HG03558 (cell line): ENCODE data around the gene PRR3.
"Not testable (repeated sequence)": the region's sequence is repeated elsewhere in the genome, so short reads cannot be mapped to it uniquely, and the experiment has no call there.

Source experiments
- ATAC-seq: cut with Tn5 transposase; IDR thresholded peaks from one replicate; pipeline ENCODE4 v1.9.1; 2021; ENCODE audit warnings: moderate number of reproducible peaks; ENCODE audit not compliant: unreplicated experiment; ENCODE audit errors: extremely low read depth

PRR3 gene, protein sequence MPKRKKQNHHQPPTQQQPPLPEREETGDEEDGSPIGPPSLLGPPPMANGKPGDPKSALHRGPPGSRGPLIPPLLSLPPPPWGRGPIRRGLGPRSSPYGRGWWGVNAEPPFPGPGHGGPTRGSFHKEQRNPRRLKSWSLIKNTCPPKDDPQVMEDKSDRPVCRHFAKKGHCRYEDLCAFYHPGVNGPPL

DNA sequence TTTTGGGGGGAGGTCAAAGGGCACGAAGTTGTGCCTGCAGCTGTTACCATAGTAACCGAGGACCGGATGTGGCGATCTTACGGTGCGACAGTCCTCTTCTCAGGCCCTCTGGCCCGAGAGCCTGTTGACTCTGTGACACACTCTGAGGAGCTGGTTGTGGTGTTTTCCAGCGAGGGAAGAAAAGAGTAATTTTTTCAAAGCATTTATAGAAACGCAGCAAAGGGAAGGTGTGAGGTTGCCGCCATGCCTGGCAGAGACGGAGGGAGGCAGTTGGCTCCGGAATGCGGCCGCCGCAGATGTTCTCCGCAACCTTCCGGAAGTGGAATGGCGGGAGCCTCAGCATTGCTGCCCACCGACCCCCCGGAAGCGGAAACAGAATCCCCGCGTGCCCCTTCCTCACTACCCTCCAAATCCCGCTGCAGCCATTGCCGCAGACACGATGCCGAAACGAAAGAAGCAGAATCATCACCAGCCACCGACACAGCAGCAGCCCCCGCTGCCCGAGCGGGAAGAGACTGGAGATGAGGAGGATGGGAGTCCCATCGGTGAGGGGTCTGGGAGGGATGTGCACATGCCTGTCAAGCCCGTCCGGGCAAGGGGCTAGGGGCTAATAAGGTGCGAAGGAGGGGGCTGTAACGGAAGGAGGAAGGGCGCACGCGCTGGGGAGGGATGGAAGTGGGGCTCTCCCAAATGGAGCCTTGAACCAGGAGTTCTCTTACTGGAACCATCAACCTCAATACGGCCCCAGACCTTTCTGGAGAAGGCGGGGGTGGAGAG lies at the start of gene PRR3:
PRR3 (plus strand) TSS at position 390 of the 777 bp plus-strand sequence; CDS start at position 440, 50 bp downstream.
- peak; percentile 33 for ATAC-seq

DNA sequence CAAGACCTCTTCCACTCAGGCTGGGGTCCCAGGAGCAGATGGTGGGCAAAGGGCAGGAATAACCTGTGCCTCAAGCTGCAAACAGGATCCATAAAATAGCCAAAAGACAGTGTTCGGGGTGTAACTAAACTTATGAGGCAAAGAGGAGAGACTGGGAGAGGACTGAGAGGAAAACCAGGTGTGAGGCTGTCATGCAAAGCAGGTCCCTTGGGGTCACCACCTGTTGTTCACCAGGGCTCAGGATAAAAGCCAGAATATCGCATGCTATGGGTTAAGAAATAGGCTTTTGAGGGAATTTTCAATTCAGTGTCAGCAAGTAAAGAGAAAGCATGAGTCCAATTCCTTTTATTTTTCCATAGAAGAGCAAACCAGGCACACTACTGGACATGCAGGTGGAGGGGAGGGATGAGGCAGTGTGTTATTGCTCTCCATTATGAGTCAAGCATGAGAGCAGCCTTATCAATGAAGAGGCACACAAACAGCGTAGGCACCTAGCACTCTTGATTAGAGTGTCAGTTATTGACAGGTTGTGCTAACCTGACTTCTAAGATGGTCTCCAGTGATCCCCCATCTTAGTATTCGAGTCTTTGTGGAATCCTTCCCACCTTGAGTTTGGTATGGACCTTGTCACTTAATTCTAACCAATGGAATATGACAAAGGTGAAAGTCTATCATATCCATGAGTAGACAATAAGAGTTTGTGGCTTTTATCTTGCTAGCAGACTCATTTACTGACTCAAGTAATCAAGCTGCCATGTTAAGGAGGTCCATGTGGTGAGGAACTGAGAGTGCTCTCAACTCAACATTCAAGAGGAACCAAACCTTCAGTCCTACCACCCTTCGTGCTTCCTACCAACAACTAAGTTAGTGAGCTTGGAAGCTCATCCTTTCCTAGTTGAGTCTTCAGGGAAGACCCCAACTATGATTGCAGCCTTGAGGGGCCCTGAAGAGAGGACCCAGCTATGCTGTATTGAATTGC lies 49.0 kb upstream of the PRR3 start:
- no peak for ATAC-seq

DNA sequence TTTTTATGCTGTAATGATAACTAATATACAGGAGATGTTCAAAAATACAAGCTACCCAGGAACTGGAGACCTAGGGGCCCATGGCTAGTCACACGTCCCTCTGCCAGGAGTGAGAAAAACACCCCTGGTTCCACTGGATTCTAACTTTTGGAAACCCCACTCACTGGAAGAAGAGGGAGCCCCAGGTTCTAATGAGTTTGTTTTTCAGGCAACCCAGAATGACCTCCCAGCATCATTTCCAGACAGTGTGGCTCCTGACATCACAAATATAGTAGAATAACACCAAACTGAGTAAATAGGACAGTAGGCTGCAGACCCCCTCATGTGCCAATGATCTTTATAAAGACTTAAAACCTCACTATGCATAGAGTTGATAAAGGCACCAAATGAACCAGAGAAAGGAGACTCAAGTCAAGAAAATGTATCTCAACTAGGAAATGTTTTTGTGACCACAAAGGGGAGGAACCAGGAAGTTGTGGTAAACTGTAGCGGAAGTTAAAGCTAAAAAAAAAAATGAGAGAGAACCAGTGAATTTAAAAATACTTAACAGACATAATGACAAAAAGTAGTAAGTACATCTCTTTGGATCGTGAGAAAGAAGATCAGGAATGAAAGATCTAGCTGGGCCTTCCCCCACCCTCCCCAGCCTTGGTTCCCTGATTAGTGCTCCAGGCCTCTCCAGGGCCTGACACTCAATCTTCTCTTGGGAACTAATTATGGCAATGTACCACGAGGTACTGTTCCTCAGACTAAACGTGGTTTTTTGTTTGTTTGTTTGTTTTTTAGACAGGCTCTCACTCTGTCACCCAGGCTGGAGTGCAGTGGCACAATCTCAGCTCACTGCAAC lies 48.0 kb upstream of the PRR3 start:
- ATAC-seq = no peak

DNA sequence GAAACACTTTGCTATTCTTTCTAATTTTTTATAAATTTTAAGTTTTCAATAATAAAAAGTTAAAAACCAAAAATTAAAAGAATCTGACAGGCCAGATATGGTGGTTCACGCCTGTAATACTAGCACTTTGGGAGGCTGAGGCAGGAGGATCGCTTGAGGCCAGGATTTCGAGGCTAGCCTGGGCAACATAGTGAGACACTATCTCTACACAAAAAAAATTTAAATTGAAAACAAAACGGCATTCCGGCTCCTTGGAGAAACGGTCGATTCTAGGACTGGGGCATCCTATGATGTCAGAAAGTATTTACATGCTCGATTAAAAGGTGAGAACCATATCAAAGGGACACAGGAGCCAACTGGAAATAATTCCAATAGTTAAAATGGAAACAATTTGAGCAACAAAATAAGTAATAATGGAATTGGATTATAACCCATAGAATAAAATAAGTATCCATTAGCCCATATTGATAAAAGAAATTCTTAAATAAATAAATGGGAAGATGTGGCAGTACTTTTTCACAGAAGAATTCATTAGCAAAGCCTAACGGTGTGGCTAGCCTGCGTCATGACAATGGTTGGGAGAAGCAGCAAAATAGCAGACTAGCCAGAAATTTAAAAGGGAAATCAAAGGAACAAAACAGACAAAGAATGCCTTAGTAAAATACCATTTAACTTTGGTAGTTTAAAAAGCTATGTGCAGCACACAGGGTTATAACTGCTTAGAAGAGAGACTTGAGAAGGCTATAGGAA lies 46.5 kb upstream of the PRR3 start:
- ATAC-seq = no peak

DNA sequence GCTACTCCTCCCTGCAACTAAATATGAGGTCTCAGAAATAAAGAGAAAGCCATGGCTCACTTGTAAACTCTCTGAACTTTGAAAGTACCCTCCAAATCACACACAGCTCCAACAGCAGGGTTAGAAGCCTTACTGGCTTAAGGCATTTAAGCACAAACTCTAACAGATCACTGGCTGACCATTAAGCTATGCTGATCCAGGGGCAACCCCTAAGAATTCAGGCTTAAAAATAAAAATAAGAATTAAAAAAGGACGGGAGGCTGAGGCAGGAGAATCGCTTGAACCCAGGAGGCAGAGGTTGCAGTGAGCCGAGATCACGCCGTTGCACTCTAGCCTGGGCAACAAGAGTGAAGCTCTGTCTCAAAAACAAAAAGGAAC lies 45.9 kb upstream of the PRR3 start:
- ATAC-seq = no peak

DNA sequence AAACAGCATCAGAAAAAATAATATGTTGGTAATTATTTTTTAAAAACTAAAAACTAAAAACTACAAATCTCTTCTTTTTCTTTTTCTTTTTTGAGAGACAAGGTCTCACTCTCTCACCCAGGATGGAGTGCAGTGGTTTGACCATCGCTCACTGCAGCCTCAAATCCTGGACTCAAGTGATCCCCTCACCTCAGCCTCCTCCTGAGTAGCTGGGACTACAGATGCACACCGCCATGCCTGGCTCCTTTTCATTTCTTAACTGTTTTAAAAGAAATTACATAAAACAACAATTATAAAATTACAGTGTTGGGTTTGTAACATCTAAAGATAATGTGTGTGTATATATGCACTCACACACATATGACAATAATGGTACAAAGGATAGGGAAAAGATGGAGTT lies 43.6 kb upstream of the PRR3 start:
- no peak for ATAC-seq

- no peak for ATAC-seq
Measured at GRCh38 chr6:30515106-30515505, 42.0 kb upstream of the PRR3 start.

DNA sequence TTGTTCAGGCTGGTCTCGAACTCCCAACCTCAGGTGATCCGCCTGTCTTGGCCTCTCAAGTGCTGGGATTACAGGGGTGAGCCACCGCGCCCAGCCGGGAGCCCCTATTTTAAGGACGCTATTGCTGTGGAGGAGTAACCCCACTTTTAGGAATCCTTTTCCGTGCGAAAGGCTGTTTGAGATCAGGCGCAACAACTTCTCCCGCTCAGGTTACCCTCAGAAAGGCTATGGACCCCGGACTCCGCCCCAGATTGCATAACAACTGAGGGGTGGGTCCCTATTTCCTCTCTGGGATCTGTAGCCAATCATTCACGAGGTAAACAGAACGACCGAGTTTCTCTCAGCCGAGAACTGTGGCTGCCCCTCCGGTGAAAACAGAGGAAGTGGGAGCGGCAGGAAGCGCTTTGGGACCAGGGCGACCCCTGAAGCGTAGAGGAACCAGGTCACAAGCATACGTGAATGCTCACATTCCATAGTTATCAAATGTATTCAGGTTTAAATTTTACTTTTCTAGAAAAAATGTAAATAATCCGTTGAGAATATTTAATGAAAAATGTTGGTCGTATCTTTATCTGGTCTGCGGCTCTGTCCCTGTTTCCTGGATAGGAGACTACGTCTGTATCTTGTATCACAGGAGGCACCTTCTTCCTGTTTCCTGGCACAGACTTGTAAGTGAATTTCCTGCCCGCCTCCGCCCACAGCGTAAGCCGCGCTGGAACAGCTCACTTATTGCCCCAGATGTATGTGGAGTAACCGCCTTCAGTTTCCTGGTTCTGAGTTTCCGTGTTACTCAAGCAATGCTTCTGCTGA lies 40.9 kb upstream of the PRR3 start:
- ATAC-seq = peak; percentile 52

- not testable (repeated sequence) for ATAC-seq
Measured at GRCh38 chr6:30516754-30517076, 40.4 kb upstream of the PRR3 start.

DNA sequence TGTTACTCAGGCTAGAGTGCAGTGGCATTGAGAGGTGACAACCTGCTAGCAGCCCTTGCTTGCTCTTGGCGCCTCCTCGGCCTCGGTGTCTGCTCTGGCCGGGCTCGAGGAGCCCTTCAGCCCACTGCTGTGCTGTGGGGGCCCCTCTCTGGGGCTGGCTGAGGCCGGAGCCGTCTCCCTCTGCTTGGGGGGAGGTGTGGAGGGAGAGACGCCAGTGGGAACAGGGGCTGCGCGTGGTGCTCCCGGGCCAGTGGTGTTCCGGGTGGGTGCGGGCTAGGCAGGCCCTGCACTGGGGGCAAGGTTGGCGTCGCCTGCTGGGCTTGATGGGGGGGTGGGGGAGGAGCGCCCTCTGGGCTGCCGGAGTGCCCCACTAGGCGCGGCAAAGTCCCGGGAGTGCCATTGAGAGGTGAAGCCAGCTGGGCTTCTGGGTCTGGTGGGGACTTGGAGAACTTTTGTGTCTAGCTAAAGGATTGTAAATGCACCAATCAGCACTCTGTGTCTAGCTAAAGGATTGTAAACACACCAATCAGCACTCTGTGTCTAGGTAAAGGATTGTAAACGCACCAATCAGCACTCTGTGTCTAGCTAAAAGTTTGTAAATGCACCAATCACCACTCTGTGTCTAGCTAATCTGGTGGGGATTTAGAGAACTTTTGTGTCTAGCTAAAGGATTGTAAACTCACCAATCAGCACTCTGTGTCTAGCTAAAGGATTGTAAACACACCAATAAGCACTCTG lies 39.2 kb upstream of the PRR3 start:
- not testable (repeated sequence) for ATAC-seq

DNA sequence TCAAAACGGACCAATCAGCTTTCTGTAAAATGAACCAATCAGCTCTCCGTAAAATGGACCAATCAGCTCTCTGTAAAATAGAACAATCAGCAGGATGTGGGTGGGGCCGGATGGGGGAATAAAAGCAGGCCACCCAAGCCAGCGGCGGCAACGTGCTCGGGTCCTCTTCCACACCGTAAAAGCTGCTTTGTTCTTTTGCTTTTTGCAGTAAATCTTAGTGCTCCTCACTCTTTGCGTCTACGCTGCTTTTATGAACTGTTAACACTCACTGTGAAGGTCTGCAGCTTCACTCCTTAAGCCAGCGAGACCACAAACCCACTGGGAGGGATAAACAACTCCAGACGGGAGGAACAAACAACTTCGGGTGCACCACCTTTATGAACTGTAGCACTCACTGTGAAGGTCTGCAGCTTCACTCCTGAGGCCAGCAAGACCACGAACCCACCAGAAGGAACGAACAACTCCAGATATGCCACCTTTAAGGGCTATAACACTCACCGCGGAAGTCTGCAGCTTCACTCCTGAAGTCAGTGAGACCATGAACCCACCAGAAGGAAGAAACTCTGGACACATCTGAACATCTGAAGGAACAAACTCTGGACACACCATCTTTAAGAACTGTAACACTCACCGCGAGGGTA lies 38.5 kb upstream of the PRR3 start:
- ATAC-seq = not testable (repeated sequence)

- no peak for ATAC-seq
Measured at GRCh38 chr6:30520522-30520921, 36.6 kb upstream of the PRR3 start.

- not testable (repeated sequence) for ATAC-seq
Measured at GRCh38 chr6:30521082-30521481, 36.0 kb upstream of the PRR3 start.

- not testable (repeated sequence) for ATAC-seq
Measured at GRCh38 chr6:30521952-30522351, 35.1 kb upstream of the PRR3 start.

DNA sequence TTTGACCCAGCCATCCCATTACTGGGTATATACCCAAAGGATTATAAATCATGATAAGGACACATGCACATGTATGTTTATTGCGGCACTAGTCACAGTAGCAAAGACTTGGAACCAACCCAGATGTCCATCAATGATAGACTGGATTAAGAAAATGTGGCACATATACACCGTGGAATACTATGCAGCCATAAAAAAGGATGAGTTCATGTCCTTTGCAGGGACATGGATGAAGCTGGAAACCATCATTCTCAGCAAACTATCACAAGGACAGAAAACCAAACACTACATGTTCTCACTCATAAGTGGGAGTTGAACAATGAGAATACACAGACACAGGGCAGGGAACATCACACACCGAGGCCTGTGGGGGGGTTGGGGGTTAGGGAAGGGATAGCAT lies 30.7 kb upstream of the PRR3 start:
- ATAC-seq = not testable (repeated sequence)

GRCh38 chr6:30529349-30529875 lies 27.7 kb upstream of the PRR3 start:
- not testable (repeated sequence) for ATAC-seq

- no peak for ATAC-seq
Measured at GRCh38 chr6:30530014-30530413, 27.1 kb upstream of the PRR3 start.
